K562 (cell line): Measurements from ENCODE around the gene BCAS2. TPM values are rescaled to one million over a fixed set of nuclear protein-coding genes. Genes with fewer than 3 reads are reported as not detected.

Experiments used
- ATAC-seq: fragments of 200-7000 bp; cut with Tn5 transposase; 3 replicates; pipeline ENCODE4 v1.9.1; 2020; ENCODE audit warnings: moderate library complexity
- BruUV-seq: library from RNA; stranded (reverse); fragments of 400-500 nt; replicated peaks from 2 replicates; lab custom pipeline; 2021; lab: Mats Ljungman, UMichigan
- CTCF ChIA-PET: fragments of 300-600 bp; formaldehyde crosslinking; extraction: SDS; loops from one replicate; lab custom pipeline; 2021; ENCODE audit warnings: low intra/inter-chr PET ratio; lab: Yijun Ruan, JAX
- POLR2A ChIA-PET: fragments of 300-600, 350-650 bp; sonication (Branson Sonifier 250); formaldehyde crosslinking; extraction: SDS; loops from one replicate; lab custom pipeline; 2021; ENCODE audit warnings: antibody characterized with exemption, inconsistent platforms; lab: Yijun Ruan, JAX
- DNase-seq, 4 experiments: peaks; one replicate each; pipeline versions ENCODE4 v3.0.0 to v3.0.0-alpha.2; 2011 to 2018; ENCODE audit warnings: low spot score in 3 of 4, mixed read lengths in 3 of 4; ENCODE audit errors: extremely low read depth in 1 of 4
- FAIRE-seq: peaks from 2 replicates; lab custom pipeline; 2011; peaks lifted over from hg19 to GRCh38; lab: Jason Lieb, UNC
- H2AFZ ChIP-seq: 2 replicates; pipeline ENCODE4 v1.6.0; 2011; ENCODE audit warnings: low read depth, low read length, control low read depth, inconsistent platforms
- H3K27ac ChIP-seq: fragments of 200-600 bp; 3 replicates; pipeline ENCODE4 v1.8.0; 2011; ENCODE audit warnings: low read depth, mild to moderate bottlenecking, control low read depth, inconsistent platforms, low read length, moderate library complexity, mixed read lengths; ENCODE audit errors: extremely low read depth
- H3K27me3 ChIP-seq, 2 experiments: fragments of 300-600 bp in 1 of 2; 2 replicates in 1 of 2; 3 replicates in 1 of 2; pipeline versions ENCODE4 v1.6.0 to v1.8.0; 2011; ENCODE audit warnings: inconsistent platforms in 2 of 2, low read length in 2 of 2, mild to moderate bottlenecking in 1 of 2, mixed read lengths in 1 of 2, moderate library complexity in 1 of 2; ENCODE audit not compliant: control insufficient read depth in 2 of 2, insufficient read depth in 2 of 2
- H3K36me3 ChIP-seq: fragments of 300-600 bp; 3 replicates; pipeline ENCODE4 v1.8.0; 2011; ENCODE audit warnings: mild to moderate bottlenecking, low read length, inconsistent platforms; ENCODE audit not compliant: control insufficient read depth, insufficient read depth
- H3K4me1 ChIP-seq, 2 experiments: fragments of 200-600 bp in 1 of 2; replicated peaks in 1 of 2; 2 replicates in 1 of 2; 3 replicates in 1 of 2; pipeline versions ENCODE4 v1.5.1 to v1.8.0; 2011; ENCODE audit warnings: inconsistent platforms in 2 of 2, low read length in 2 of 2, mild to moderate bottlenecking in 1 of 2, mixed read lengths in 1 of 2, moderate library complexity in 1 of 2; ENCODE audit not compliant: control insufficient read depth in 2 of 2, insufficient read depth in 2 of 2
- H3K4me2 ChIP-seq: 2 replicates; pipeline ENCODE4 v1.6.1; 2011; ENCODE audit warnings: low read length, control low read depth, inconsistent platforms, mixed read lengths; ENCODE audit not compliant: insufficient read depth
- H3K4me3 ChIP-seq: fragments of 200-600 bp; sonication (generic), shearing (Covaris generic); 2 replicates; pipeline ENCODE4 v1.5.1; 2016; ENCODE audit warnings: control low read depth, inconsistent platforms
- H3K79me2 ChIP-seq: fragments of 200-600 bp; 3 replicates; pipeline ENCODE4 v1.8.0; 2011; ENCODE audit warnings: low read length, inconsistent platforms; ENCODE audit not compliant: control insufficient read depth, insufficient read depth
- H3K9ac ChIP-seq, 2 experiments: 2 replicates each; pipeline versions ENCODE4 v1.6.0 to v1.6.1; 2011; ENCODE audit warnings: low read depth in 2 of 2, low read length in 2 of 2, control low read depth in 1 of 2, inconsistent platforms in 1 of 2, mild to moderate bottlenecking in 1 of 2, mixed read lengths in 1 of 2; ENCODE audit not compliant: insufficient read depth in 1 of 2
- H3K9me1 ChIP-seq: one replicate; pipeline ENCODE4 v1.6.0; 2011; ENCODE audit warnings: inconsistent platforms, mild to moderate bottlenecking, low read length, moderate library complexity; ENCODE audit not compliant: control insufficient read depth, insufficient read depth
- H3K9me3 ChIP-seq: replicated peaks from 2 replicates; pipeline ENCODE4 v1.5.1; 2011; ENCODE audit warnings: low read depth, low read length, inconsistent platforms; ENCODE audit not compliant: control insufficient read depth, insufficient read depth
- H4K20me1 ChIP-seq: replicated peaks from 2 replicates; pipeline ENCODE4 v1.6.1; 2011; ENCODE audit warnings: low read length, inconsistent platforms, mixed read lengths; ENCODE audit not compliant: control insufficient read depth, insufficient read depth
- BRD4 ChIP-seq: fragments of 200-600 bp; sonication (generic); IDR thresholded peaks from 2 replicates; pipeline ENCODE4 v1.6.1; 2017; ENCODE audit warnings: inconsistent platforms
- CCNT2 ChIP-seq: IDR thresholded peaks from 2 replicates; pipeline ENCODE4 v1.6.1; 2011; ENCODE audit warnings: borderline replicate concordance, low read depth, mild to moderate bottlenecking, moderate library complexity, mixed read lengths, low read length; ENCODE audit not compliant: insufficient read length; ENCODE audit errors: extremely low read depth
- E2F1 ChIP-seq: sonication (generic); formaldehyde crosslinking; IDR thresholded peaks from 2 replicates; pipeline ENCODE4 v1.8.1; 2023; ENCODE audit warnings: mild to moderate bottlenecking, missing genetic modification reagents, moderate library complexity
- ESRRA ChIP-seq: fragments of 450-650 bp; IDR thresholded peaks from 2 replicates; pipeline ENCODE4 v1.6.1; 2014; ENCODE audit warnings: low read depth, mild to moderate bottlenecking, moderate library complexity, borderline replicate concordance
- MAZ ChIP-seq, 2 experiments: fragments of 450-650 bp in 1 of 2; sonication (generic) in 1 of 2; formaldehyde crosslinking; IDR thresholded peaks in 1 of 2; conservative IDR thresholded peaks in 1 of 2; 2 replicates each; pipeline versions ENCODE4 v1.4.0 to v1.5.0; 2020; ENCODE audit warnings: mild to moderate bottlenecking in 1 of 2, missing genetic modification reagents in 1 of 2
- NFIX ChIP-seq: fragments of 250-450 bp; sonication (Bioruptor Pico); IDR thresholded peaks from 2 replicates; pipeline ENCODE4 v1.4.0; 2020; ENCODE audit warnings: low read depth, mild to moderate bottlenecking, moderate library complexity
- PATZ1 ChIP-seq: fragments of 250-450 bp; sonication (Bioruptor Pico); IDR thresholded peaks from 2 replicates; pipeline ENCODE4 v1.5.0; 2020; ENCODE audit warnings: mild to moderate bottlenecking, borderline replicate concordance
- PHF21A ChIP-seq: fragments of 450-650 bp; IDR thresholded peaks from 2 replicates; pipeline ENCODE4 v1.6.1; 2017; ENCODE audit warnings: low read depth, borderline replicate concordance
- WHSC1 ChIP-seq: IDR thresholded peaks from one replicate; pipeline ENCODE4 v1.6.1; 2012; ENCODE audit warnings: low read length, control low read depth, inconsistent platforms
- ZNF121 ChIP-seq: sonication (generic); formaldehyde crosslinking; conservative IDR thresholded peaks from 2 replicates; pipeline ENCODE4 v1.8.0; 2022; ENCODE audit warnings: missing genetic modification reagents
- ZNF589 ChIP-seq: fragments of 200-800 bp; sonication (Bioruptor generic); IDR thresholded peaks from 2 replicates; pipeline ENCODE4 v1.6.1; 2016; ENCODE audit warnings: low read depth, missing genetic modification characterization, missing compliant biosample characterization
- ZNF766 ChIP-seq: fragments of 200-800 bp; sonication (Bioruptor generic); conservative IDR thresholded peaks from 2 replicates; pipeline ENCODE4 v1.6.1; 2016; ENCODE audit warnings: missing genetic modification characterization, missing compliant biosample characterization
- WGBS: fragments of 100-300 bp; shearing (Covaris generic); methylation state at CpG from one replicate; pipeline ENCODE4 v1.1.6; 2016; ENCODE audit warnings: low coverage, mixed read lengths; ENCODE audit not compliant: insufficient coverage; ENCODE audit errors: missing lambda C conversion rate; 5-methylcytosine and 5-hydroxymethylcytosine counted together
- in situ Hi-C: fragments of 300-500 bp; cut with MboI; formaldehyde crosslinking; loops from 4 replicates; pipeline ENCODE4 v1.15.0; 2018; ENCODE audit warnings: inconsistent platforms, mixed read lengths
- intact Hi-C: fragments of 100-400 bp; cut with micrococcal nuclease; formaldehyde crosslinking; loops from 2 replicates; pipeline ENCODE4 v1.14.2; 2022
- polyA plus RNA-seq, 8 experiments: library from polyadenylated mRNA; depleted of rRNA in 4 of 8; stranded (reverse) in 5 of 8; unstranded in 3 of 8; fragments of >200 nt; fragmentation: Nextera tagmentation in 2 of 8; fragmentation: Illumina TruSeq in 1 of 8; extraction: Ambion mirVana in 2 of 8; extraction: Trizol in 1 of 8; gene quantifications; 2 replicates each; pipeline versions ENCODE4 v1.2.1 to v1.2.3, GENCODE V29; 2011 to 2014; ENCODE audit warnings: inconsistent platforms in 1 of 8, missing spikeins in 1 of 8
- total RNA-seq, 7 experiments: library from RNA; depleted of rRNA in 6 of 7; stranded (reverse); fragments of >200 nt in 6 of 7; fragmentation: Illumina TruSeq in 2 of 7; extraction: Trizol in 2 of 7; gene quantifications; 2 replicates each; pipeline versions ENCODE4 v1.2.1 to v1.2.3, GENCODE V29; 2011 to 2021; ENCODE audit warnings: low replicate concordance in 1 of 7
- TF ChIP-seq, protein P1 (sequence below): fragments of 250-450 bp; sonication (Bioruptor Pico); IDR thresholded peaks from 2 replicates; pipeline ENCODE4 v1.4.0; 2020; ENCODE audit warnings: mild to moderate bottlenecking, moderate library complexity, borderline replicate concordance
- TF ChIP-seq, protein P2 (sequence below): fragments of 250-450 bp; sonication (Bioruptor Pico); IDR thresholded peaks from 2 replicates; pipeline ENCODE4 v1.8.0; 2022; ENCODE audit warnings: inconsistent platforms, mild to moderate bottlenecking, moderate library complexity, borderline replicate concordance

BCAS2 gene
- total and polyA plus RNA-seq, 9 of the 15 experiments (the other 6 are each of a cell fraction or from before 2014, with no cell fraction given) = 59.3 to 183 (median 81.1) TPM

DNA sequence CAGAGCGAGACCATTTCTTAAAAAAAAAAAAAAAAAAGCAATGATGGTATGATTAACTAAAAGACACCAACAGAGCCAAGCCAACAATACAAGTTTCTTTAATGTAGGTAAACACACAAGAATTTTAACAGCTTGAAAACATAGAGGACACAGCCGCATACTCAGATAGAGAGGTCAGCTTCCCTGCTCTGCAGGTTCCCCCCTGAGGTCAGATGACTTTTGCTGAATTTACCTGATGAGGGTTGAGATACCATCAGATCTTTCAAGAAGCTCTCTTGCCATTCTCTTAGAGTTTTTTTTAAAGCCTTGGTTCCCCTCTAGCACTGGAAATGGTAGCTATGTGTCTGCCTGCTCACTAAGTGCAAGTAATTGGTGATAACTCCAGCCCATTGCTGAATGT is 31.1 kb downstream of the BCAS2 start:
- in situ Hi-C loops = no loop called here
- Histone ChIP-seq H3K9me1 (no peaks in the 10 kb centered on the region), H3K4me1 (no peaks in the 10 kb centered on the region; a peak in 1 of 5 replicates), H3K9ac (no peak overlapping the region), H3K27me3 (no peaks in the 10 kb centered on the region), H3K27ac (no peak overlapping the region), H2AFZ (no peak overlapping the region), H3K4me3 (no peak overlapping the region), H3K79me2 (no peaks in the 10 kb centered on the region), H4K20me1 (no peaks in the 10 kb centered on the region), H3K36me3 (no peaks in the 10 kb centered on the region; the same call in 2 of the 3 replicates), H3K9me3 (no peaks in the 10 kb centered on the region), H3K4me2 (no peak overlapping the region)
- no peak; the same call in 2 of the 3 replicates for ATAC-seq
- ChIA-PET POLR2A (interaction anchor here (0.9 kb wide), 1 partner anchor 10 kb away, joined by 3 read pairs; no protein-coding TSS in a partner anchor), CTCF (no interaction called here)
- no TSS peak for BruUV-seq
- no peak for FAIRE-seq
- intact Hi-C loops = no loop called here
- DNase-seq = no peak
- 40% methylated on average over 1 of the region's 2 CpGs for WGBS
- TF ChIP-seq BRD4 = no peak
- no peak for TF ChIP-seq E2F1
- TF ChIP-seq ESRRA = no peak
- TF ChIP-seq, protein P1, sequence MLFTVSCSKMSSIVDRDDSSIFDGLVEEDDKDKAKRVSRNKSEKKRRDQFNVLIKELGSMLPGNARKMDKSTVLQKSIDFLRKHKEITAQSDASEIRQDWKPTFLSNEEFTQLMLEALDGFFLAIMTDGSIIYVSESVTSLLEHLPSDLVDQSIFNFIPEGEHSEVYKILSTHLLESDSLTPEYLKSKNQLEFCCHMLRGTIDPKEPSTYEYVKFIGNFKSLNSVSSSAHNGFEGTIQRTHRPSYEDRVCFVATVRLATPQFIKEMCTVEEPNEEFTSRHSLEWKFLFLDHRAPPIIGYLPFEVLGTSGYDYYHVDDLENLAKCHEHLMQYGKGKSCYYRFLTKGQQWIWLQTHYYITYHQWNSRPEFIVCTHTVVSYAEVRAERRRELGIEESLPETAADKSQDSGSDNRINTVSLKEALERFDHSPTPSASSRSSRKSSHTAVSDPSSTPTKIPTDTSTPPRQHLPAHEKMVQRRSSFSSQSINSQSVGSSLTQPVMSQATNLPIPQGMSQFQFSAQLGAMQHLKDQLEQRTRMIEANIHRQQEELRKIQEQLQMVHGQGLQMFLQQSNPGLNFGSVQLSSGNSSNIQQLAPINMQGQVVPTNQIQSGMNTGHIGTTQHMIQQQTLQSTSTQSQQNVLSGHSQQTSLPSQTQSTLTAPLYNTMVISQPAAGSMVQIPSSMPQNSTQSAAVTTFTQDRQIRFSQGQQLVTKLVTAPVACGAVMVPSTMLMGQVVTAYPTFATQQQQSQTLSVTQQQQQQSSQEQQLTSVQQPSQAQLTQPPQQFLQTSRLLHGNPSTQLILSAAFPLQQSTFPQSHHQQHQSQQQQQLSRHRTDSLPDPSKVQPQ (CRISPR knock-in tag) = no peak
- TF ChIP-seq, protein P2, sequence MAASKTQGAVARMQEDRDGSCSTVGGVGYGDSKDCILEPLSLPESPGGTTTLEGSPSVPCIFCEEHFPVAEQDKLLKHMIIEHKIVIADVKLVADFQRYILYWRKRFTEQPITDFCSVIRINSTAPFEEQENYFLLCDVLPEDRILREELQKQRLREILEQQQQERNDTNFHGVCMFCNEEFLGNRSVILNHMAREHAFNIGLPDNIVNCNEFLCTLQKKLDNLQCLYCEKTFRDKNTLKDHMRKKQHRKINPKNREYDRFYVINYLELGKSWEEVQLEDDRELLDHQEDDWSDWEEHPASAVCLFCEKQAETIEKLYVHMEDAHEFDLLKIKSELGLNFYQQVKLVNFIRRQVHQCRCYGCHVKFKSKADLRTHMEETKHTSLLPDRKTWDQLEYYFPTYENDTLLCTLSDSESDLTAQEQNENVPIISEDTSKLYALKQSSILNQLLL (CRISPR knock-in tag) = no peak
- TF ChIP-seq ZNF589 (CRISPR knock-in tag) = no peak
- TF ChIP-seq NFIX (CRISPR knock-in tag) = no peak
- no peak for TF ChIP-seq ZNF121 (CRISPR knock-in tag)
- no peak for TF ChIP-seq PATZ1
- TF ChIP-seq PHF21A = no peak
- TF ChIP-seq ZNF766 = no peak
- TF ChIP-seq CCNT2 = no peak
- TF ChIP-seq MAZ (CRISPR knock-in tag; conservative IDR thresholded peaks at IDR 0.05 in 1 of 2, IDR thresholded peaks at IDR 0.05 in 1 of 2) = no peak
- no peak for TF ChIP-seq WHSC1
